Transverse colon (tissue), 4 donors: ENCODE data around the gene CNKSR3. TPM values are rescaled to one million over a fixed set of nuclear protein-coding genes. Genes with fewer than 3 reads are reported as not detected.

ENCODE experiments used
- DNase-seq: peaks from one replicate; pipeline ENCODE4 v3.0.0-alpha.2; 2019
- H3K27ac ChIP-seq, 4 donors: fragments of 200-600 bp; sonication (generic); 2 replicates each; pipeline ENCODE4 v1.5.1; 2016 to 2018; ENCODE audit warnings: inconsistent platforms in 4 of 4
- H3K27me3 ChIP-seq: fragments of 200-600 bp; sonication (generic); 2 replicates; pipeline ENCODE4 v1.5.1; 2017; ENCODE audit warnings: inconsistent platforms
- H3K36me3 ChIP-seq, 4 donors: fragments of 200-600 bp; sonication (generic); 2 replicates each; pipeline ENCODE4 v1.5.1; 2017 to 2019; ENCODE audit warnings: inconsistent platforms in 4 of 4
- H3K4me1 ChIP-seq, 4 donors: fragments of 200-600 bp; sonication (generic); 2 replicates each; pipeline ENCODE4 v1.5.1; 2017 to 2020; ENCODE audit warnings: inconsistent platforms in 4 of 4
- H3K4me3 ChIP-seq, 4 donors: fragments of 200-600 bp; sonication (generic); 1 replicate in 1 of 4; 2 replicates in 3 of 4; pipeline versions ENCODE4 v1.5.1 to v1.6.1; 2017 to 2019; ENCODE audit warnings: inconsistent platforms in 4 of 4
- H3K9me3 ChIP-seq, 2 donors: fragments of 200-600 bp; sonication (generic); 2 replicates each; pipeline ENCODE4 v1.5.1; 2017 to 2019; ENCODE audit warnings: inconsistent platforms in 2 of 2
- EP300 ChIP-seq: sonication (generic); formaldehyde crosslinking; IDR thresholded peaks from one replicate; pipeline ENCODE4 v1.6.1; 2017; ENCODE audit warnings: antibody characterized with exemption, low read depth
- POLR2A ChIP-seq: fragments of 450-650 bp; IDR thresholded peaks from one replicate; pipeline ENCODE4 v1.6.1; 2016; ENCODE audit warnings: antibody characterized with exemption, mild to moderate bottlenecking, moderate library complexity
- POLR2AphosphoS5 ChIP-seq, 3 donors: sonication (generic); formaldehyde crosslinking; IDR thresholded peaks; one replicate each; pipeline ENCODE4 v1.6.1; 2016; ENCODE audit warnings: antibody characterized with exemption in 3 of 3
- WGBS, 2 donors: methylation state at CpG; one replicate each; pipeline ENCODE4 v1.1.5; 2018; ENCODE audit warnings: low coverage in 1 of 2; 5-methylcytosine and 5-hydroxymethylcytosine counted together
- in situ Hi-C, 4 donors: fragments of 200-750 bp; cut with MboI; loops; one replicate each; pipeline versions ENCODE4 v1.15.0 to v1.15.1; 2017; ENCODE audit warnings: low sequenced_read_pairs in 3 of 4, low pct_ligation_motif_present in 1 of 4, low pct_unique_long_range_greater_than_20kb in 1 of 4
- intact Hi-C: fragments of 100-400 bp; cut with DNase I; formaldehyde crosslinking; loops from one replicate; pipeline ENCODE4 v1.15.1; 2023; ENCODE audit warnings: low total_unique reads
- total RNA-seq, 4 donors: library from RNA; depleted of rRNA; stranded (reverse); fragments of >200 nt; gene quantifications; one replicate each; pipeline ENCODE4 v1.1.0, GENCODE V29; 2016
- TF ChIP-seq, protein P1 (sequence below), 5 experiments: fragments of 200-600 bp in 3 of 5; fragments of 450-650 bp in 2 of 5; sonication (generic) in 3 of 5; IDR thresholded peaks; 1 replicate in 2 of 5; 2 replicates in 3 of 5; pipeline ENCODE4 v1.5.1; 2016 to 2017; ENCODE audit warnings: antibody characterized with exemption in 5 of 5, inconsistent platforms in 3 of 5, mild to moderate bottlenecking in 2 of 5, moderate library complexity in 1 of 5

The CNKSR3 gene
- total RNA-seq, 4 donors from 2014 or later = 4.0 to 27.3 (median 16.9) TPM

DNA sequence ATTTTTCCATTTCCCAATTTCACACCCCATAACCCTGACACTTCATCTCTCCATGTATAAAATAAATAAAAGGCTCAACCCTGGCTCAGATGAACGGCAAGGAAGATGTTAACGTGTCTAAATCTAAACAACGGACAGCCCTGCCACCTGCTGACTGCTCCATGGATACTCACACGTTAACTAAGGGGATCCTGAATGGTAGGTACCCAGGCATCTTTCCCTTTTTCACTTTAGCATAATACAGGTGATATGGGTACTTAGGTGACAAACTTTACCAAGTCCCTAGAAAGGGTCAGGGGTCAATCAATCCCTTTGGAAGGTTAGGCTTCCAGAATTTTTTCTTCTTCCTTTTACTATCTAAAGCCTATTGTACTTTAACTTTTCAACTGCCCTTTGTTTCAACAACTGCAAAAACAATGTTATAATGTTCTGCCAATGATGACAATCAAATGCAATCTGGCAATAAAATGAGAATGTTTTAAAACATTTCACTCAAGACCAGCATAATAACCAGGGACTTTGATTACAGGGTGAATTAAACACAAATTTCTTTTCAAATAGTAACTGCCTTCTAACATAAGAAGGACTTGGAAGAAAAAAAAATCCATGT is 101.5 kb downstream of the CNKSR3 start:
- Histone ChIP-seq H3K4me3 (no peak overlapping the region), H3K27me3 (no peaks in the 10 kb centered on the region), H3K27ac (peak overlapping the region; percentile 71 to 84 (median 82)), H3K4me1 (peaks cover 7 to 29% (median 23%) of the 10 kb centered on the region in 4 donors), H3K36me3 (peaks cover 0 to 3% (median 0%) of the 10 kb centered on the region in 4 donors), H3K9me3 (no peaks in the 10 kb centered on the region)
- intact Hi-C loops (loop anchor here (10.0 kb wide), 1 partner anchor 254 kb away; no protein-coding TSS in a partner anchor), in situ Hi-C loops (no loop called here)
- TF ChIP-seq, protein P1, sequence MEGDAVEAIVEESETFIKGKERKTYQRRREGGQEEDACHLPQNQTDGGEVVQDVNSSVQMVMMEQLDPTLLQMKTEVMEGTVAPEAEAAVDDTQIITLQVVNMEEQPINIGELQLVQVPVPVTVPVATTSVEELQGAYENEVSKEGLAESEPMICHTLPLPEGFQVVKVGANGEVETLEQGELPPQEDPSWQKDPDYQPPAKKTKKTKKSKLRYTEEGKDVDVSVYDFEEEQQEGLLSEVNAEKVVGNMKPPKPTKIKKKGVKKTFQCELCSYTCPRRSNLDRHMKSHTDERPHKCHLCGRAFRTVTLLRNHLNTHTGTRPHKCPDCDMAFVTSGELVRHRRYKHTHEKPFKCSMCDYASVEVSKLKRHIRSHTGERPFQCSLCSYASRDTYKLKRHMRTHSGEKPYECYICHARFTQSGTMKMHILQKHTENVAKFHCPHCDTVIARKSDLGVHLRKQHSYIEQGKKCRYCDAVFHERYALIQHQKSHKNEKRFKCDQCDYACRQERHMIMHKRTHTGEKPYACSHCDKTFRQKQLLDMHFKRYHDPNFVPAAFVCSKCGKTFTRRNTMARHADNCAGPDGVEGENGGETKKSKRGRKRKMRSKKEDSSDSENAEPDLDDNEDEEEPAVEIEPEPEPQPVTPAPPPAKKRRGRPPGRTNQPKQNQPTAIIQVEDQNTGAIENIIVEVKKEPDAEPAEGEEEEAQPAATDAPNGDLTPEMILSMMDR (IDR thresholded peaks at IDR 0.05) = peak in 4 of 5 experiments; percentile 18 to 38 (median 24)
- TF ChIP-seq POLR2A = no peak
- 35 to 48% methylated on average over 4 of the region's 4 CpGs for WGBS, 2 donors
- peak; percentile 18 for DNase-seq

DNA sequence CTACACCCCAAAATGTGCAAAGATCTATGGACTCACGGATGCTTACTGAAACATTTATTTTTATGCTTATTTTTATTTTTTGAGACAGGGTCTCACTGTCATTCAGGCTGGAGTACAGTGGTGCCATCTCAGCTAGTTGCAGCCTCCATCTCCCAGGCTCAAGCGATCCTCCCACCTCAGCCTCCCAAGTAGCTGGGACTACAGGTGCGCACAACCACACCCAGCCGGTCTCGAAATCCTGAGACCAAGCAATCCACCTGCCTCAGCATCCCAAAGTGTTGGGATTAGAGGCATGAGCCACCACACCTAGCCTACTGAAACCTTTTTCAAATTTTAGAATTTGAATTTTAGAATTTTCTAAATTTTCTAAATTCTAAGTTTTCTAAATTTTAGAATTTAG is 103.0 kb downstream of the CNKSR3 start:
- DNase-seq = no peak
- no peaks in the 10 kb centered on the region for H3K36me3 ChIP-seq
- H3K27me3 ChIP-seq = no peaks in the 10 kb centered on the region
- no peak overlapping the region for H3K4me3 ChIP-seq
- WGBS, 2 donors = 97 to 100% methylated on average over 1 to 5 of the region's 5 CpGs
- no peak for TF ChIP-seq EP300
- TF ChIP-seq, protein P1 (IDR thresholded peaks at IDR 0.05) = no peak
- TF ChIP-seq POLR2AphosphoS5 (IDR thresholded peaks at IDR 0.05) = no peak
- TF ChIP-seq POLR2A = no peak
- H3K27ac ChIP-seq = no peak overlapping the region
- H3K4me1 ChIP-seq = peaks cover 7 to 35% (median 23%) of the 10 kb centered on the region in 4 donors
- H3K9me3 ChIP-seq = no peaks in the 10 kb centered on the region
- intact Hi-C loops = loop anchor here (10.0 kb wide), 1 partner anchor 253 kb away; no protein-coding TSS in a partner anchor
- in situ Hi-C loops = no loop called here

DNA sequence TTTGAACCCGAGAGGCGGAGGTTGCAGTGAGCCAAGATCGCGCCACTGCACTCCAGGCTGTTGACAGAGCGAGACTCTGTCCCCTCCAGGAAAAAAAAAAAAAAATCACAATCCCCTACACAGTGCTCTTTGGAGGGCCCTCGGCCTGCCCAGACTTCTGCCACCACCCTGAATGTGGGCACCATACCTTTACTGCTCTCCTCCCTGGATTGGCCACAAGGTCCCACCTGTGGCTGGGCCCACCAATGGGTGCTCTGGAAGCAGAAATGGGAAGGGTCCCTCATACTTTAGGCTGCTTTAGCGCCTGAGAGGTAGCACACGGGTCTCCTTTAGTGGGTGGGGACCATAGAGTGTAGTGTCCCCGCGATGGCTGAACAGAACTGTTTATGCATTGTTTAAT is 103.6 kb downstream of the CNKSR3 start:
- in situ Hi-C loops = no loop called here
- DNase-seq = no peak
- Histone ChIP-seq H3K4me1 (peaks cover 7 to 35% (median 23%) of the 10 kb centered on the region in 4 donors), H3K9me3 (no peaks in the 10 kb centered on the region), H3K27ac (no peak overlapping the region), H3K4me3 (no peak overlapping the region), H3K36me3 (no peaks in the 10 kb centered on the region), H3K27me3 (no peaks in the 10 kb centered on the region)
- TF ChIP-seq, protein P1 (IDR thresholded peaks at IDR 0.05) = no peak
- TF ChIP-seq EP300 (no peak), POLR2AphosphoS5 (IDR thresholded peaks at IDR 0.05) (no peak), POLR2A (no peak)
- intact Hi-C loops = loop anchor here (10.0 kb wide), 1 partner anchor 252 kb away; no protein-coding TSS in a partner anchor
- 90% methylated on average over 10 of the region's 10 CpGs; no CpG with 5 or more reads in 1 of the 2 donors for WGBS, 2 donors

DNA sequence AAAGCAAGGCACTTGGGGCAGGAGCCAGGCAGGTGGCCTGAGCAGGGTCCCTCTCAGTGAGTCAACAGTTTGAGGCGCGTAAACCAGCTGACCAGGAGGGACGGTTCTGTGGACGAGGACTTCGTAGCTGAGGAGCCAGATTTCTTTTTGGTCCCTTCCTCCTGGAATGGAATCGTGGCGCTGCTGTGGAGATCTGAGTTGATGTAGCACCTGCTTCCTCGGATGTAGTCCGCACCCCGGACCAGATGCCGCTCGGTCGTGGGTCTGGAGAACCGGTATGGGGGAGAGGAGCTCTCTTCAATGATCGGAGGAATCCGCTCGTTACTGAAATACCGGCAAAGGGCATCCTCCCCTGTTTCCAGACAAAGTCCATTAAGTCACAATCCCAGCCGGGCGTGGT is 104.2 kb downstream of the CNKSR3 start:
- no peaks in the 10 kb centered on the region for H3K27me3 ChIP-seq
- intact Hi-C loops (loop anchor here (10.0 kb wide), 1 partner anchor 252 kb away; no protein-coding TSS in a partner anchor), in situ Hi-C loops (no loop called here)
- TF ChIP-seq, protein P1 (IDR thresholded peaks at IDR 0.05) = no peak
- TF ChIP-seq EP300 (no peak), POLR2AphosphoS5 (IDR thresholded peaks at IDR 0.05) (no peak), POLR2A (no peak)
- peaks cover 0 to 4% (median 0%) of the 10 kb centered on the region in 4 donors for H3K36me3 ChIP-seq
- no peak overlapping the region for H3K4me3 ChIP-seq
- 93 to 95% methylated on average over 12 to 20 of the region's 20 CpGs for WGBS, 2 donors
- no peak for DNase-seq
- H3K27ac ChIP-seq = no peak overlapping the region
- H3K4me1 ChIP-seq = peaks cover 7 to 35% (median 23%) of the 10 kb centered on the region in 4 donors
- no peaks in the 10 kb centered on the region for H3K9me3 ChIP-seq
